GM19463 (cell line): ENCODE data around the gene DDX24.

Experiments
- ATAC-seq: cut with Tn5 transposase; IDR thresholded peaks from one replicate; pipeline ENCODE4 v1.9.1; 2021; ENCODE audit warnings: mild to moderate bottlenecking, moderate library complexity; ENCODE audit not compliant: unreplicated experiment

Gene DDX24, protein sequence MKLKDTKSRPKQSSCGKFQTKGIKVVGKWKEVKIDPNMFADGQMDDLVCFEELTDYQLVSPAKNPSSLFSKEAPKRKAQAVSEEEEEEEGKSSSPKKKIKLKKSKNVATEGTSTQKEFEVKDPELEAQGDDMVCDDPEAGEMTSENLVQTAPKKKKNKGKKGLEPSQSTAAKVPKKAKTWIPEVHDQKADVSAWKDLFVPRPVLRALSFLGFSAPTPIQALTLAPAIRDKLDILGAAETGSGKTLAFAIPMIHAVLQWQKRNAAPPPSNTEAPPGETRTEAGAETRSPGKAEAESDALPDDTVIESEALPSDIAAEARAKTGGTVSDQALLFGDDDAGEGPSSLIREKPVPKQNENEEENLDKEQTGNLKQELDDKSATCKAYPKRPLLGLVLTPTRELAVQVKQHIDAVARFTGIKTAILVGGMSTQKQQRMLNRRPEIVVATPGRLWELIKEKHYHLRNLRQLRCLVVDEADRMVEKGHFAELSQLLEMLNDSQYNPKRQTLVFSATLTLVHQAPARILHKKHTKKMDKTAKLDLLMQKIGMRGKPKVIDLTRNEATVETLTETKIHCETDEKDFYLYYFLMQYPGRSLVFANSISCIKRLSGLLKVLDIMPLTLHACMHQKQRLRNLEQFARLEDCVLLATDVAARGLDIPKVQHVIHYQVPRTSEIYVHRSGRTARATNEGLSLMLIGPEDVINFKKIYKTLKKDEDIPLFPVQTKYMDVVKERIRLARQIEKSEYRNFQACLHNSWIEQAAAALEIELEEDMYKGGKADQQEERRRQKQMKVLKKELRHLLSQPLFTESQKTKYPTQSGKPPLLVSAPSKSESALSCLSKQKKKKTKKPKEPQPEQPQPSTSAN

DNA sequence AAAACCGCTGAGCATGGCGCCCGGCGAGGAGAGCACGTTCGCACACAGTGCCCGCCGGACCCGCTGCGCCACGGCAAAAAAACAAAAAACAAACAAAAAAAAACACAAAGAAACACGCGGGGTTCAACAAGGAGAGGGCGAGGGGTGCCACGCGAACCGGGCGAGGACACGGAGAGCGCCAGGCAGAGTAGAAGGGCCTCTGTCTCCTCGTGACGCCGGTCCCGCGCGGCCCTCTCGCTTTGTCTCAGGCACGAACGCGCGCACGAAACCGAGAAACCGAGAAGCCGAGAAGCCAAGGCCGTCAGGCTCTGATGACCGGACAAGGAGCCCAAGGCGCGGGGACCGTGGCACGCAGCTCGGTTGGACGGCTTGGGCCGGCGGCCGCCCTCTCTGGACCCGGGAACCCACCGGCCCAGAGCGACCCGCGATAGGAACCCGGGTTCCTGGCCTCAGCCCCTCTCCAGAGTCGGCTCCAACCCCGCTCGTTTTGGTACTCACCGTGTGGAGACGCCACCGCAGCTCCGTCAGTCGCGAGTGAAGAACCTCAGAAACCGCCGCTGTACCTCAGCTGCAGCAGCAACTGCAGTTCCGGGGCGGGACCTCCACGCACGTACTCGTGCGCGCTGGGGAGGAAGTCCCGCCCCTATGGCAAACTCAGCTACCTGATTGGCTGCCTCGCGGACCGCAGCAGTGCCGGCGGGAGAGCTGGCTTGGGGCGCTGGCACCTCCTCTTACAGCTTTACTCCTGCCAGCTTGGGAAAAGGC, at the start of gene DDX24, which contains the start of gene IFI27L1:
TSS of gene DDX24 (minus strand) at position 582 of the 765 bp plus-strand sequence. CDS start 1,460 bp downstream, outside the sequence.
TSS of gene IFI27L1 (plus strand) at position 690 of the 765 bp plus-strand sequence. CDS start 15,628 bp downstream, outside the sequence.
- ATAC-seq: peak; percentile 99

DNA sequence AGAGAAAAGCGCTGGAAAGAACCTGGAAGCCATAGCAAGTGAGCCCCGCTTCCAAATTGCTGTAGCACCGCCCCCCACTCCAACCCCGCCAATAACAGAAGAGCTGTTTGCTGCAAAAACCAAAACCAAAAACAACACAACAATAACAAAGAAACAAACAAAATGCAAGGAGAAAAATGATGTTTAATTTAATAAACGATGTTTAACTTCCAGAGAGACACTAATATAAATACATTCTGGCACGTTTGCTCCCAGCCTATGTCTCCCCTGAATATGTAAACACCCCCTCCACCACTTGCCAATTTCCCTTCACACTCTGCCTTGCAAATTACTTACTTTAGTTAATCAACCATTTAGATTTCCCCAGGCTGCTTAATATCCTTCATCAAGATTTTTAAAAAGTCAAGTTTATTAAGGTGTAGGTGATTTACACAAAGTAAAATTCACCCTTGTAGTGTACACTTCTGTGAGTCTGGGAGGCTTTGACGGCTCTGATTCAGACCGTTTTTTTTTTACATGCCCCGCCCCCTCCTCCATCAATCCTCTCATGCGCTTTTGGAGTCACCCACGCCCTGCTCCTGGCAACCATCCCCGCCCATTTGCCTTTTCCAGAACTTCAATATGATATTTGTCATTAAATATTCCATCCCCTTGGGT, 48.9 kb upstream of the DDX24 start:
- no peak for ATAC-seq

DNA sequence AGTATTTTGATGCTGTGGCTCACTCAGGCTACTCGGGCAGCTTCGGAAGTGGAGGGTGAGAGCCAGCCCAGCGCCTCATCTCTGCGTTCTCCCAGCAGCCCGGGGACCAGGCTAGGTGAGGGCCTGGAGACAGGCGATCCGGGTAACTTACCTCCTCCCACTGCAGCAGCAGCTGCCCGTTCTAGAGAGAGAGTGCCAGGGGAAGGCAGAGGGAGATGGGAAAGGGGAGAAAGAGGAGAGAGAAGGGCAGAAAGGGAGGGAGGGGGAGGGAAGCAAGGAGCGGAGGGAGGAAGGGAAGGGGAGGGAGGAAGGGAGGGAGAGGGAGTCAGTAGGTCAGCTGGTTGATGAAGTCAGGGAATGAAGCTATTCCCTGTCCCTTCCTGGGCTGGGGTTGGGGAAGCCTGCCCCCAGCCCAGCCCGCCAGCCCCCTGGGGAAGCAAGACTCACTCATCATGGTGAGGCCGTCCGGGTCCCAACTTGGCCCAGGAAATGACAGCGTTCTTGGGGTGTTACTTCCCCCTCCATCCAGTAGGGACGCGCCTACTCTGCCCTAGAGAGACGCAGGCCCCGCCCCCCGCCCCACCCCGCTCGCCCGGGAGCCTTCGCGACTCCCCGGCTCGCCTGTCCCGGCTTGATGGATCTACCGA, 48.2 kb upstream of the DDX24 start, which contains the start of gene IFI27L2:
TSS of gene IFI27L2 (minus strand) at position 494 of the 647 bp plus-strand sequence. CDS start at position 454, 40 bp downstream.
- peak; percentile 96 for ATAC-seq

DNA sequence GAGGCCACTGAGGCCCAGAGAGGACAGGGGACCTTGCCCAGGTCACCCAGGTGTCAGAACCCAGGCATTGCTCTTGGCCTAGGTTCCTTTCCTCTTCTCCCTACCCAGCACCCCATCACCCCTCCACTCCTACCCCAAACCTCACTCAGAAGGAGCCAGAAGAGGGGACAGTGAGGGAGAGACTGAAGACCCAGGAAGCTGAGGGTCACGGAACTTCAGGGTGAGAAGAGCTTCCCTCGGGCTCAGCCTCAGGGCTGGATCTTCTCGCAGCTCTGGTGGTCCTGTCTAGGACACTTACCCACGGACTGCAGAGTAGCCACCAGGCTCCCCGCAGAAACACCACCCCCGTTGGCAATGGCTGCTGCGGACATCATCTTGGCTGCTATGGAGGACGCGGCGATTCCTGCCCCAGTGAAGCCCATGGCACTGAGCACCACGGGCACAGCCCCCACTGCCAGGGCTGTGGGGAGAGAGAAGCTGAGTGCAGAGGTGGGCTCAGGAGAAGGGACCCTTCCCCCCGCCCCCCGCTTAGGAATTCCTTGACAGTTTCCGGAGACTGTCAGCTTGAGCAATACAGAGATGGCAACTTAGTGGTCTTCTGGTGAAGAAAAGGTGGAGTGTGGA, 47.3 kb upstream of the DDX24 start:
- no peak for ATAC-seq

DNA sequence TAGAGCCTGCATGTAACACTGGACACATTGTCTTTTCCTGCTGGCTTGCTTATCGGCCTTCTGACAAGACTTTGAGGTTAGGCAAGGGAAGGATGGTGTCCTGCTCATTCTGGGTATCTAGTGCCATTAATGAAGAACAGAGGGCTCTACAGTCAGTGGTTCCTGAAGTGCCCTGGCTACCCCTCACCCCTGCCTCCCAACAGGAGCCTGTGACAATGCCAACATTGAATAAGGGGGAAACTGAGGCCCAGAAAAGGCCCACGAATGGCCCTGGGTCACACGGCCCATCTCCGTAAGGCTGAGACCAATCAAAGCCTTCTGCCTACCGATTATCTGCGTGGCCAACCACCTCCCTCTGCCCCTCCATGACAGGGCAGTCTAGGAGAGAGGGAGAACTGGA, 46.3 kb upstream of the DDX24 start:
- ATAC-seq: no peak

DNA sequence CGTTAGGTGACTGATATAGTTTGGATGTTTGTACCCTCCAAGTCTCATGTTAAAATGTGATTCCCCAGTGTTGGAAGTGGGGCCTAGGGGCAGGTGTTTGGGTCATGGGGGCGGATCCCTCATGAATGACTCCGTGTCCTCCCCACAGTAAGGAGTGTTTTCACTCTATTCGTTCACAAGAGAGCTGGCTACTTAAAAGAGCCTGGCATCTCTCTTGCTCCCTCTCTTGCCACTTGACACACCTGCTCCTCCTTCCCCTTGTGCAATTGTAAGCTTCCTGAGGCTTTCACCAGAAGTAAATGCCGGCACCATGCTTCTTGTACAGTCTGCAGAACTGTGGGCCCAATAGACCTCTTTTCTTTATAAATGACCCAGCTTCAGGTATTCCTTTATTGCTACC, 45.8 kb upstream of the DDX24 start:
- ATAC-seq: no peak

DNA sequence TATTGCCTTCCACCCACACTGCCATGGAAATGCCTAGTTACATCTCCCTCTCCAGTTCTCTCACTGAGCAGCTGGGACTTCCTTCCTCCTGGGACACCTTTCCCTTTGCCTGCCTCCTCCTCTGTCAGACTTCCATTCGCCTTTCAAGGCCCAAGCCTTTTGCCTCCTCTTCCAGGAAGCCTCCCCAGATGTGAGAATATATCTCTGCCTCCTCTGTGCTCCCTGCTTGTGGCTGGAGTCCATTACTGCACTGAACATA, 45.3 kb upstream of the DDX24 start:
- no peak for ATAC-seq

DNA sequence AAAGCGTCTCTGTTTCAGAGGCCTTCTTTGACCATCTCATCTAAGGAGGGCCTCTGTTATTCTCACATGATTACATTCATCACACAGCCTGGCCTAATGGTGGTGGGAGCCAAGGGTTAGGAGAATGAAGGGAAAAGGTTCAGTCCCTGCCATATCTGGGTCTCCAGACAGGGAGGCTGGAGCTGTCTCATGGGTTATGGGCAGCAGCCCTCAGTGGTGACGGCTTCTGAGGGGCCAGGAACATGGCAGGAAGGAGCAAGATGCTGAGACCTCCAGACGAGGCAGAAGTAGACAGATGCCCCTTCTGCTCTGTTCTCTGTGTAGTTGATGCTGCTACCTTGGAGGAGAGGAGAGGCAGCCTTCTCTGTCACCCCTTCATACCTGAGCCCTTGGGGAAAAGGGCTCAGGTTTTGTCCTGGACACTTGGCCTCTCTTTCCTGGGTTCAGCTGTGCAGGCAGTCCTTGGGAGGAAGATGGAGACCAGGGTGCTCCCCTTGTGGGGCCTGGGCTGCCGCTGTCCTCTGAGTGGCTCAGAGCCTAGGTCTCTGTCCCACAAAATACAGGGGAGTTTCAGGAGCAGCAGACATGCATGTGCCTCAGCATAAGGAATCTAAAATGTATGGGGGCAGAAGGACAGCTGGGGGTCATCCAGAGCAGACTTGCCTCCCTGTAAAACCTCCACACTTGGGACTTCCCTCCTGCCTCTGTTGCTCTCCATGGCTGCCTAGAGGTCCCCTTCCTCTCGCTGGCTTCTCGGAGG, 44.8 kb upstream of the DDX24 start:
- ATAC-seq: no peak

DNA sequence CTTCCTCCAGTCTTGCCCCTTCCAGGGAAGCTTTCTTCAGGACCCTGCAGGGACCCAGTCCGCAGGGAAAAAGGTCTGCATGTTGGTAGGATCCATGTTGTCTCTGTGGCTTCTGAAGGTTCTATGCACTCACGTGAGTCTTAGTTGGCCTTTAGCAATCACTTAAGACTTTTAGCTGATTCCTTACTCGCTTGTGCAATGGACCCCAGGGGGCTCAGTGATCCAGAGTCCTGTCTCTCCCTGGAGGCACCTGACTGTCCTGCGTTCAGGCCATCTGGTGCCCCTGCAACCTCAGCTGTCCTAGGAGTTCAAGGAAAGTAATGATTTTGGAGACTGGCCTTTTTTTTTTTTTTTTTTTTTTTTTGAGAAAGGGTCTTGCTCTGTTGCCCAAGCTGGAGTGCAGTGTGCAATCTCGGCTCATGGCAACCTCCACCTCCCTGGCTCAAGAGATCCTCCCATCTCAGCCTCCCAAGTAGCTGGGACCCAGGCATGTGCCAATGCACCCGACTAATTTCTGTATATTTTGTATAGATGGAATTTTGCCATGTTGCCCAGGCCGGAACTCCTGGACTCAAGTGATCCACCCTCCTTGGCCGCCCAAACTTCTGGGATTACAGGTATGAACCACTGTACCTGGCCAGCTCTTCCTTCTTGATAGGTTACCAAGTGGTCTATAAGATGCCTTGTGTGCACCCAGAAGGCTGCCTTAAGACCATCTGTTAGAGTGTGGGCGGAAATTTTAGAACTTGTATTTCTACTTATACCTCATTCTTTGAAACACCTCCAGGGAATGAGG, 43.8 kb upstream of the DDX24 start:
- no peak for ATAC-seq

DNA sequence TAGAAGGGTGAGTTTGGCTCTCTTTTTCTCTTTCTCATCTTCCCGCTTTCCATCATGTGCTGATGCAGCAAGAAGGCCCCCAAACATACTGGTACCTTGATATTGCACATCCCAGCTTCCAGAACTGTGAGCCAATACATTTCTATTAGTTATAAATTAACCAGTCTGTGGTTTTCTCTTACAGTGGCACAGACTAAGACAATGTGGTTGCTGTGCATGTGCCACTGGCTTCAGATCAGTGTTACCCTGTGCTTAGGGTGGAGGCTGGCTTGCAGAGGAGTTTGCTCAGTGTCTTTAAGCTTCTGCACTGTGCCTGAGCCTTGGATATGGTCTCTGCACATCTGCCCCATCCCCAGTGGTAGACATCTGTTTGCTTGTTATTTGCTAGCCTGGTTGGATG, 42.9 kb upstream of the DDX24 start:
- ATAC-seq: no peak

DNA sequence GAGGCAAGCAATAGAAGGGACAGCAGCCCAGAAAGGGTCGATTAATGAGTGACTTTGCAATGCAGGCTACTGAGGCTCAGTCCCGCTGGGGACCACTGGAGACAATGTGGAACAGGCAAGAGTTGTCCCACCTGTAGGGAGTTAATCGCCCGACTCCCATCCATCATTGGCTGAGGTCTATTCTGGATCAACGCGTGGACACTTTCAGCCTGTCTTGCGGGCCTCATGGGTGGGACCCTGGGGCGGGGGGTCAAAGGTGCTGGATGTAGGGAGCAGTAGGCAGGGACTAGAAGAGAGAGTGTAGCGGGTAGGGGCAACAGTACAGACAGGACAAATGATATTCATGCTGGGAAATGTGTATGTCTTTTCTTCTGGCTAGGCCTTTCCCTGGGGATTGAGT, 42.3 kb upstream of the DDX24 start:
- no peak for ATAC-seq

DNA sequence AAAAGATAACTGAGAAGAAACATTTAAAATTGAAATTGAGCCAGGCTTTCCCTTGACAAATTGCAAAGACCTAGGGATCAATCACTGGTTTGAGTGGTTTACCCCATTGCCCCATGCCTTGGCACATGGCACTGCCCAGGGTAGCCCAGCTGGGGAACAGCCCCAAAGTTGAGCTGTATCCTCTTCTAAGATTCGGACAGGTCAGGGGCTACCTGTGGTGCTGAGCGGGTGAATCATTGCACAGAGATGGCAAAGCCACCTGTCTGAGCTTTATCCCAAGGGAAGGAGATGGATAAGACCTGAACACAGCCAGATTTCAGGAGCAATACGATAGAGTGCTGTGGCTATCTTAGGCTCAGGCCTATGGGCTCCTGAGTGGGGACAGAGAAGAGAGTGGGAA, 41.4 kb upstream of the DDX24 start:
- ATAC-seq: no peak

DNA sequence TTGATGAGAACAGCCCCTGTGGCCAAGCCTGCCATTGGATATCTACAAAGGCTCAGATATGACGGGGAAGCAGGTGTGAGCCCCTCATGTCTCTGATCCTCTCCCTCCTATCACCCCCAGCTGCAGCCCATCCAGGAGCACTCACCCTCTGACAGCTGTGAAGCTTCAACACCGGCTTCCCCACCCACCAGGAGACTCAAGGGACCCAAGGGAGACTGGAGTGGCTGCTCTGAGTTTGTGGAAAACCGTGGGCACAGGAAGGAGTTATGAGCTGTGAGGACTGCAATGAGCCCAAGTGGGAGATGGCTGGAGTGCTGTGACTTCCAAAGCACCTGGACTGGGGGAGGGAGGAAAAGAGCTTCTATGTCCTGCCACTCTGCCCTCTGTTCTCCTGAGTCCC, 40.5 kb upstream of the DDX24 start:
- ATAC-seq: no peak

DNA sequence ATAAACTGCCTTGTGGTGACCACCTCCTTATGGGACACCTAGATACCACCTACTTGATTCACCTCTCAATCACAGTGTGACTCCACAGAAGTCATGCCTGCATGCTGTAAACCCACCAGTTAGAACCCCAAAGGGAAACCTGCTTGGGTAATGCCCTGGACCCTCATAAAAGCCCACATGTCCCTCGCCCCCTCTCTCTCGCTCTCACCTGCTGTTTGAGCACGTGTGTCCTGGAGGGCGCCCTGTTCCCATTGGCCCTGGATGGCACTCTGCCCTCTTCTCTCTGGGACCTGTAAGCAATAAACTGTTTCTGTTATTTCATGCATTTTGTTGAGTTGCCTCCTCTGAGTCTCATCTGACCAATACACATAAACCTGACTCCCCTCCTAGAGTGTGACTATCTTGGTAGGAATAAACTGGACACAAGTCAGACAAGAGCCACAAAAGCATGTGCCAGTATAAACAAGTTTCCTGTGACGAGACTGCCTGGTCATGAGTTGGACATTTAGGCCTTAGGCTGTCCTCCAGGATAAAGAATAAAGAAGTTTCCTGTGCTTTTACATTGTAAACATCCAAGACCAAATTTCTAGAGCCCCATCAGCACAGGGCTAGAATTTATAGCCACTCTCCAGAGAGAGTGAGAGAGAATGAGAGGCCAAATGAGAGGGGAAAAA, 39.8 kb upstream of the DDX24 start:
- no peak for ATAC-seq

DNA sequence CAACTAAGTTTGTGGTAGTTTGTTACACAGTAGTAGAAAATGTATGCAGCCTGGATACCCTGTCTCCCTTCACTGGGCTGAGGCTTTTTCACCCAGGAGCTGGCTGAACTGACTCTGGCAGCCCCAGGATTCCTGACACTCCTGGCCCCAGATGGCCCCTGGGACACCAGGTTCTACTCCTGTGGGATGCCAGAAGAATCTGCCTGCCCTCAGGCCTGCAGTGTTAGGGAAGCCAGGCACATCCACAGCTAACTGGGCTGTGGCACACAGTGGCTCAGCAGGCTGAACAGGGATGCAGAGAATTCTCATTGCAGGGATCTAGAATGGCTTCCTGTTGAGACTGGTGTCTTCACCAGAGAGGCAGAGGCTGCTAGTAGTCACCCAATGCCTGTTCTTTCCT, 38.1 kb upstream of the DDX24 start:
- no peak for ATAC-seq

DNA sequence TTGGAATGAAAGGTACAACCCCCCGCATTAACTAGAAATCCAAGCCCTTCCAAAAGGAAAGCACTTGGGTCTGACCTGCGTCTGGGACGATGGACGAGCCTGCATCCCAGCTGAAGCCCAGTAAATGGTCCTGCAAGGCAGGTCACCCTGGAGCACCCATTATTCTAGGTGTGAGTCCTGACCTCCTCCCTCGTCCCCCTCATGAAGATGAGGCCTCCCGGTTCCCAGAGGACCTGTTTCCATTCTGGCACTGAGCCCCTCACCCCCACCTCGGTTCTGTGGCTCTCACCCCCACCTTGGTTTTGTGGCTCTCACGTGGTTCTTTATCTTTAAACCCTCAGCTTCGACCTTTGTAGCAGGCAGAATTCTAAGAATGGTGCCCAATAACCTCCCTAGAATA, 36.9 kb upstream of the DDX24 start:
- no peak for ATAC-seq

DNA sequence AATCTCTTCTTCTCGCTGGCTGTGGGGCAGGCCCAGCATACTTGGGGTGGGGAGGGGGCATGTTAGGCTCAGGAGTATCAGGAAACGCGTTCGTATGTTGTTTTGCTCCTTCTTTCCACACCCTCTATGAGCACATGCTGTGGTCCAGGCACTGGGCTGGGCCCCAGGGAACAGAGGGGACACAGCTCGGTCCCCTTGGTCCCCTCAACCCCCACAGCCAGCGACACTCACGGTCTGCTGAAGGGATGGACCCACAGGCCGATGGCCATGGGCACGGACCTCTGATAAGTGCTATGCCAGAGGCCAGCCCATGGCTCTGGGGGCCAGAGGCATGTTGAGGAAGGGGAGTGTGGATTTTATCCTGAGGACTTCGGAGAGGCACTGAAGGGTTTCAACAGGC, 35.7 kb upstream of the DDX24 start:
- no peak for ATAC-seq

DNA sequence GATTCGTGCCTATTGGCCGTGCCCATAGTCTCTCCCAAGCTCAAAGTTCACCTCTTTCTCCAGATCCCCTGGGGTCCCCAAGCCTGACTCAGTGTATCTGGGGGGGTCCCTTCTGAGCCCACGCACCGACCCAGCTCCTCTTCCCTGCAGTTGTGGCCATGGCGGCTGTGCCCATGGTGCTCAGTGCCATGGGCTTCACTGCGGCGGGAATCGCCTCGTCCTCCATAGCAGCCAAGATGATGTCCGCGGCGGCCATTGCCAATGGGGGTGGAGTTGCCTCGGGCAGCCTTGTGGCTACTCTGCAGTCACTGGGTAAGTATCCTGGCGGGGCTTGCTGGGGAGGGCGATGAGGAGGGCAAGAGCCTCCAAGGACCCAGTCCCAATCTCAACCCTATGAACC, 34.6 kb upstream of the DDX24 start:
- ATAC-seq: no peak
